Urinary bladder (tissue), 4 donors: ENCODE data around the gene TCAP. TPM values are rescaled to one million over a fixed set of nuclear protein-coding genes. Genes with fewer than 3 reads are reported as not detected.

Experiments
- DNase-seq: peaks from one replicate; pipeline ENCODE4 v3.0.0-alpha.2; 2015; ENCODE audit errors: extremely low spot score
- H3K27ac ChIP-seq: one replicate; pipeline ENCODE4 v1.5.1; 2013; ENCODE audit warnings: low read depth, mild to moderate bottlenecking, moderate library complexity
- H3K36me3 ChIP-seq: one replicate; pipeline ENCODE4 v1.6.1; 2013; ENCODE audit warnings: mild to moderate bottlenecking, moderate library complexity; ENCODE audit not compliant: insufficient read depth
- H3K4me1 ChIP-seq: one replicate; pipeline ENCODE4 v1.6.1; 2013; ENCODE audit warnings: mild to moderate bottlenecking, moderate library complexity; ENCODE audit not compliant: insufficient read depth
- H3K4me3 ChIP-seq: one replicate; pipeline ENCODE4 v1.5.1; 2013; ENCODE audit warnings: low read depth, low read length
- WGBS: extraction: QIAGEN DNeasy Blood & Tissue Kit; methylation state at CpG from one replicate; pipeline ENCODE4 v1.1.7; 2013; 5-methylcytosine and 5-hydroxymethylcytosine counted together
- polyA plus RNA-seq: library from polyadenylated mRNA; stranded (reverse); fragments of 200-250 nt; gene quantifications from one replicate; pipeline ENCODE4 v1.2.3, GENCODE V29; 2013
- total RNA-seq: library from RNA; depleted of rRNA; stranded (reverse); fragments of >200 nt; gene quantifications from one replicate; pipeline ENCODE4 v1.2.3, GENCODE V29; 2014
- donor health status: healthy with polysubstance abuse.
- donor health status: healthy.

The TCAP gene
- total and polyA plus RNA-seq, 2 donors, result 0.73 to 3.3 TPM

DNA sequence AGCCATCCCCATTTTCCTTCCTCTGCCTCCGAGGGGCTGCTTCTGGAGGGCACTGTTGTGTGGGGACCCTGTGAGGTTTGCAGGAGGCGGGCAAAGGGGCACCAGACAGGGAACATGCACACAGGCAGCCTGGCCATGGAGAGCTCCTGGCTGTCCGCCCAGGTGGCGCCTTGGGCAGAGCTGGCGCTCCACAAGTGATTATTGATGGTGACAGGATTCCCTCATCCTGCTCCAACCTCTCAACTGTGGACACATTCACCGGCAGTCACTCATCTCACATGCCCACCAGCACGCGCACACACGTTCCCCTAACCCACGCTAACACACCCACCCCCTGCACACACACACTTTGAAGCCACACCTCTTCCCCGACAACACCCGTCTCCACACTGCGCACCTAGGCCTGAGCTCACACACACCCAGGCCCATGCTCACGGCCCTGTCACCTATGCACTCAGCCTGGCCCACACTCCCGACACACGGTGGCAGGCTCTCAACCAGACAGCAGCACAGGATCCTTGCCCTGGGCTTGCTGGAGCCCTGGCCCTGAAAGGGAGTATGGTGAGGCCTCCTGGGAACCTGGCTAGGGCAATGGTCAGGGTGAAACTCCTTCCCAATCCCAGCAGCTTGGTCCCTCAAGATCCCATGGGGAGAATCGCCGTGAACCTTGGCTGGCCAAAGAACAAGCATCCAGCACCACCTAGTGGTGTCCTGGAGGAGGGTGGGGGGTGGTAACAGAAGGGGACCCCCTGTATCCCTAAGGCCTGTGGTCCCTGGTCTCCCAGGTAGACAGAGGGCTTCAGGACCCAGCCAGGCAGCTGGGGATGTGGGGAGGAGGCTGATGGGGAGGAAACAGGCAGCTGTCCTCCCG is 6.7 kb downstream of the TCAP start:
- H3K36me3 ChIP-seq, result no peaks in the 10 kb centered on the region
- no peak overlapping the region for H3K4me3 ChIP-seq
- no peak for DNase-seq
- H3K27ac ChIP-seq, result no peak overlapping the region
- 53% methylated on average over 19 of the region's 19 CpGs for WGBS
- H3K4me1 ChIP-seq, result no peaks in the 10 kb centered on the region

DNA sequence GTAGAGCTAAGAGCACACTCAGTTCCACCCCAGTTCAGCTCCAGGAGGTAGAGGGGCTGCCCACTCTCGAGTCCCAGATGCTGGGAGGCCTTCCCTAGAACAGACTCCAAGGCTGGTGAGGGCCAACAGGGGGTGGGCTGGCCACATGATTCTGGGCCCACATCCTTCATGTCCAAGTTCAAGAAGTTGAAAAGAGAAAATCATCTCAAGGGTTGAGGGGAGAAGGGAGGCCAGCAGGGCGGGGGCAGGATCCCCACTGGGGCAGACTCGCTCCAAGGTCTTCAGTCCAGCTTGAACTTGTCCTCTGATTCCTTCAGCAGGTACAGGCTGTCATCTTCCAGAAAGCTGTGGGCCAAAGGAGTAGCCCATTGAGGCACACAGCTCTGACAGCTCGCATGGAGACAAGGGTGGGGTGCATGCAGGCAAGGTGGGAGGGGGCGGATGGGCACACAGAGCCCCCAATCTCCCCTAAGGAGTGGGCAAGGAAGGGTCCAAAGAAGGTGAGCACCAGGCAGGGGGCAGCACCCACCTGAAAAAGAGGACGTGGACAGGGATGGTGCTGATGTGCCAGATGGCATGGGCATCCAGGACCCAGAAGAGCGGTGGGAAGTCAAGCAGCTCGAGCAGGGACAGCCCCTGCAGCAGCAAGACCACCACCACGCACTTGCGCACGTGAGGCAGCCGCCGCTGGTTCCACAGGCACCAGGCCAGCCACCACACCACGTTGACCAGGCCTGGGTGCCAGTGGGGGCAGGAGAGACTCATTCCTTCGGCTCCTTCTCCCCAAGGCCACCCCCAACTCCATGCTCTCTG is 7.6 kb downstream of the TCAP start:
- DNase-seq, result no peak
- no peaks in the 10 kb centered on the region for H3K36me3 ChIP-seq
- no peak overlapping the region for H3K27ac ChIP-seq
- no peaks in the 10 kb centered on the region for H3K4me1 ChIP-seq
- 82% methylated on average over 15 of the region's 15 CpGs for WGBS
- no peak overlapping the region for H3K4me3 ChIP-seq

DNA sequence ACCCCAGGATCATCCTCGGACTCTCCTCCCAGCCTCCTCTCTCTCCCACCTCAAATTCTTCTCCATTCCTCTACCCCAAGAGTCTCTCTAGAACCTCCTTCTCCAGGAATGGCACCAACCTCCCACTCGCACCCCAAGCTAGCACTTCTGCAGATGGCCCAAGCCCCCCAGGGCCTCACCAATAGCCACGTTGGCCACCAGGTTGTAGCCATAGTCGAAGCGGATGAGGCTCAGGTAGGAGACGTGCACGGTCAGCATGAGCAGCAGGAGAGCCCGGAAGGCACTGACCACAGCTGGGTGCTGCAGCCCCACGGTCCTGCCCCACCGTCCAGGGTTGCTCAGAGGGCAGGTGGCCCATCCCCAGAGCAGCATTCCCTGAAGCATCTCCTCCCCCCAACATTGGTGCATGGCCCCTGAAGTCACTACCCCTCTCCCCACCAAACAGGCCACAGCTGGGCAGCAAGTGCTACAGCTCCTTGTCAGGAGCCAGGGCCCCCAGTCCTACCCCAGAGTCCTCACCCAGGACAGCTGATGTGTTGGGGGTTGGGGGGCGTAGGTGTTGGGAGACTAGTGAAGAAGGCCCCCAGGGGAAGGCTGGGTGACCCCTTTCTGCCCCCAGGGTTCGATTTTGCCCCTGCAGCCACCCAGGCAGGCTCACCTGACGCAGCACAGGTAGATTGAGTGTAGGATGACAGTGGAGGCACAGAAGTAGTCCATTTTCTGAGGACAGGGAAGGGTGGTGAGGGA is 8.4 kb downstream of the TCAP start:
- no peak overlapping the region for H3K27ac ChIP-seq
- H3K4me1 ChIP-seq, result no peaks in the 10 kb centered on the region
- WGBS, result 81% methylated on average over 13 of the region's 13 CpGs
- no peak for DNase-seq
- no peaks in the 10 kb centered on the region for H3K36me3 ChIP-seq
- H3K4me3 ChIP-seq, result no peak overlapping the region

- WGBS, result 83% methylated on average over 5 of the region's 5 CpGs
- no peaks in the 10 kb centered on the region for H3K36me3 ChIP-seq
- no peak overlapping the region for H3K27ac ChIP-seq
Measured at GRCh38 chr17:39674179-39674578, 9.0 kb downstream of the TCAP start.

DNA sequence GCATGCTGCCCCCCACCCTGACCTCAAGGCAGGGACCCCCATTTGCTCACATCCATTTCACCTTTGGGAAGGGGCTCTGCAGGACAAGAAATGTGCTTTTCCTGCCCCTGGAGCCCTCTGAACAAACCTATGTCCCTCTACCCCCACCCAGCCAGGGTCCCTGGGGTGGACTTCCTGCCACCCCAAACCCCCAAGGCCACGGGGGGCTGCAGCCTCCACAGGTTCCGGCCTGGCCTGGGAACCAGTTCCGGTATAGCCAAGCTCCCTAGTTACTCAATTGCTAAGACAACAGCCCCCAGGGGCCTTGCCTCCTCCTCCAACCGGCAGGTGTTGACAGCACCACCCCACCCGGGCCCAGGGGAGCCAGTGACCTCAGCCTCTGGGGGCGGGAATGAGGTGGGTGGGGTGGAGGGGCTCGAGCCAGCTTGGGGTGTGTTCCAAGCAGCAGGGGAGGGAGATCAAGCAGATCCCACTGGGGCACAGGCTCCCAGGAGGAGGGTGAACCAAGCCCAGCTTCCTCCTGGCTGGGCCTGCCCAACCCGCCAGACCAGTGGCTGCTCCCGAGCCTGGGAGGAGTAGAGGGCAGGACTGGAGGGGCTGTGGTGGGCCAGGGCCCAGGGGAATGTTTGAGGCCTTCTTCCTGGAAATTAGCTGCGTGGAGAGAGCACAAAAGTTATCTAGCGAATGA is 9.7 kb downstream of the TCAP start:
- Histone ChIP-seq H3K36me3 (no peaks in the 10 kb centered on the region), H3K4me3 (no peak overlapping the region), H3K4me1 (no peaks in the 10 kb centered on the region), H3K27ac (peak overlapping the region; percentile 23)
- DNase-seq, result no peak
- WGBS, result 32% methylated on average over 11 of the region's 11 CpGs

More at GRCh38 chr17:39674179-39674578, 9.0 kb downstream of the TCAP start:
- Histone ChIP-seq H3K4me1 (no peaks in the 10 kb centered on the region), H3K4me3 (no peak overlapping the region)
- DNase-seq, result no peak

- no peaks in the 10 kb centered on the region for H3K36me3 ChIP-seq
- H3K27ac ChIP-seq, result peak overlapping the region; percentile 23
- no peak overlapping the region for H3K4me3 ChIP-seq
- 76% methylated on average over 10 of the region's 10 CpGs for WGBS
- no peaks in the 10 kb centered on the region for H3K4me1 ChIP-seq
- DNase-seq, result no peak
Measured at GRCh38 chr17:39675390-39676082, 10.4 kb downstream of the TCAP start.

DNA sequence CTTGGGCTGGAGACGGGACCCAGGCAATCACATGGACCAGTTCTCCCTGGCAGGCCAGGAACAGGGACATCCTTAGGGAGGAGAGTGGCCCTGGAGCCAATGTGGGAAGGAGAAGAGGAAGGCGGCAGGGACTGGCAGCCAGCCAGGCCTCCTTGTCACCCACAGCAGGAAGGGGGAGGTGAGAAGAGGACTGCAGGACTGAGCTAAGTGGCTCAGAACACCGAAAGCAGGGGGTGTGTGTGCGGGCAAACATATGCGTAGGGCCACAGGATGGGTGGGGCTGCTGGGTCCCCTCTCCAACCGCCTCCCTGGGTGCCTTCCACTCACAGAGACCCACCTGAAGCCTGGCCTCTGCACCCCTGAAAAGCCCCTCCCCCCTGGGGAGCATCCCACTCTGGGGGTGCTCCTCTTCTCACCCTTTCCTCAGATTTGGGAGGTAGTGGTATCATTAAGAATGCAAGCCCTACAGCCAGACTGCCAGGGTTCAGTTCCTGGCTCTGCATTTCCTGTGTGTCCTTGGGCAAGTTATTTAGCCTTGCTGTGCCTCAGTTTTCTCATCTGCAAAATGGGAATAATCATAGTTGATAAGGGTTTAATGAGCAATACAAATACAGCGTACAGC is 11.2 kb downstream of the TCAP start:
- no peaks in the 10 kb centered on the region for H3K36me3 ChIP-seq
- no peak for DNase-seq
- WGBS, result 68% methylated on average over 7 of the region's 7 CpGs
- no peaks in the 10 kb centered on the region for H3K4me1 ChIP-seq
- H3K27ac ChIP-seq, result no peak overlapping the region
- H3K4me3 ChIP-seq, result no peak overlapping the region

GRCh38 chr17:39677072-39677471 is 11.9 kb downstream of the TCAP start:
- no peak overlapping the region for H3K4me3 ChIP-seq
- no peaks in the 10 kb centered on the region for H3K4me1 ChIP-seq
- 79% methylated on average over 8 of the region's 8 CpGs for WGBS

GRCh38 chr17:39677542-39678339 is 12.6 kb downstream of the TCAP start:
- no peak overlapping the region for H3K4me3 ChIP-seq
- DNase-seq, result no peak

More at GRCh38 chr17:39677072-39677471, 11.9 kb downstream of the TCAP start:
- Histone ChIP-seq H3K36me3 (no peaks in the 10 kb centered on the region), H3K27ac (no peak overlapping the region)
- DNase-seq, result no peak

DNA sequence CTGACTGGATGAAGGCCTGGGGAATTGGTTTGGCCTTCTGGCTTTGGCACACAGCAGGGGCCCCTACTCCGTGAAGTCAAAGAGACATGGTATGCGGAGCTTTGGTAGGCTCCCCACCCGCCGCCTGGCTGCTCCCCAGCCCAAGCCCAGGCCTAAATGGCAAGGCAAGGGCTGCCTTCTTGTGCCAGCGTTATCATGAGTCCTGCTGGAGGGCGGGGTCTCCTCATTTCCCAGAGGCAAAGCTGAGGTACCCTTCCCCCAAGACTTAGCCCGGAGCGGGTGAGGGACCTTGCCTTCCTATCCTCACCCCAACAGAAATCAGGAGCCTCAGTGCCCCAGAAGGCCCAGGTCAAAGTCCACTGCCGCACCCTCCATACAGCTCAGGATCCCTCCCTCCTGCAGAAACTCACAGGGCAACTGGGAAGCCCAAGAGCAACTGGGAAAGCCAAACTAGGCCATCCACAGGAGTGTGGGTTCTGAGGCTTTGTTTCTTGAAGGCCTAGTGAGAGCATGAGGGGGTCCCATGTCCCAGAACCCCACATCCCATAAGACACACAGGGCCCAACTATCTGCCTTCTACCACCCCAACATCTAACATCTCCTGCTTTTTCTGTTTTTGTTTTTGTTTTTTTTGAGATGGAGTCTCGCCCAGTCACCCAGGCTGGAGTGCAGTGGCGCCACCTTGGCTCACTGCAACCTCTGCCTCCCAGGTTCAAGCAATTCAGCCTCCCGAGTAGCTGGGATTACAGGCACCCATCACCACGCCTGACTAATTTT is 13.4 kb downstream of the TCAP start:
- H3K4me3 ChIP-seq, result no peak overlapping the region
- H3K36me3 ChIP-seq, result no peaks in the 10 kb centered on the region
- H3K4me1 ChIP-seq, result no peaks in the 10 kb centered on the region
- 90% methylated on average over 13 of the region's 13 CpGs for WGBS
- no peak for DNase-seq
- H3K27ac ChIP-seq, result no peak overlapping the region

More at GRCh38 chr17:39677542-39678339, 12.6 kb downstream of the TCAP start:
- Histone ChIP-seq H3K4me1 (no peaks in the 10 kb centered on the region), H3K36me3 (no peaks in the 10 kb centered on the region), H3K27ac (no peak overlapping the region)
- WGBS, result 41% methylated on average over 13 of the region's 13 CpGs

GRCh38 chr17:39679521-39680192 is 14.5 kb downstream of the TCAP start:
- Histone ChIP-seq H3K4me3 (no peak overlapping the region), H3K36me3 (no peaks in the 10 kb centered on the region), H3K27ac (no peak overlapping the region), H3K4me1 (no peaks in the 10 kb centered on the region)
- DNase-seq, result no peak
- WGBS, result 84% methylated on average over 12 of the region's 12 CpGs
